ENCODE measurements around the gene NCS1. TPM values are rescaled to one million over a fixed set of nuclear protein-coding genes. Genes with fewer than 3 reads are reported as not detected.
A peak's percentile ranks its signal among the peaks of the same experiment; 100 is the strongest.

NCS1 gene
- total and polyA plus RNA-seq, 8 donors: 16.7 to 24.9 (median 19.7) TPM

GRCh38 chr9:130243015-130243881 lies 71.0 kb downstream of the NCS1 start:
- Histone ChIP-seq H3K4me1 (peaks cover 0 to 7% of the 10 kb centered on the region in 2 donors), H3K4me3 (no peak overlapping the region), H3K9me3 (no peaks in the 10 kb centered on the region), H3K36me3 (no peaks in the 10 kb centered on the region), H3K27me3 (no peaks in the 10 kb centered on the region), H3K27ac (no peak overlapping the region)
- peak; percentile 77 for ATAC-seq
- peak in 3 of 4 donors; percentile 31 to 87 (median 64) for DNase-seq
- peak; percentile 84 to 94 for TF ChIP-seq CTCF (IDR thresholded peaks at IDR 0.05)
- intact Hi-C loops (cut with DNase I): no loop called here

GRCh38 chr9:130243882-130244170 lies 71.6 kb downstream of the NCS1 start:
- no peaks in the 10 kb centered on the region for H3K27me3 ChIP-seq
- no peak for TF ChIP-seq CTCF (IDR thresholded peaks at IDR 0.05)
- ATAC-seq (no peak), DNase-seq (no peak)
- no peak overlapping the region for H3K27ac ChIP-seq
- intact Hi-C loops (cut with DNase I): no loop called here
- H3K4me3 ChIP-seq: no peak overlapping the region
- no peaks in the 10 kb centered on the region for H3K36me3 ChIP-seq
- peaks cover 0 to 7% of the 10 kb centered on the region in 2 donors for H3K4me1 ChIP-seq
- no peaks in the 10 kb centered on the region for H3K9me3 ChIP-seq

- intact Hi-C loops (cut with DNase I): no loop called here
Observed at GRCh38 chr9:130244548-130245165, 72.5 kb downstream of the NCS1 start.

GRCh38 chr9:130245474-130245873 lies 73.3 kb downstream of the NCS1 start:
- no peak for ATAC-seq

More at GRCh38 chr9:130244548-130245165, 72.5 kb downstream of the NCS1 start:
- no peak overlapping the region for H3K27ac ChIP-seq
- no peaks in the 10 kb centered on the region for H3K36me3 ChIP-seq
- H3K9me3 ChIP-seq: no peaks in the 10 kb centered on the region
- H3K4me1 ChIP-seq: peaks cover 0 to 7% of the 10 kb centered on the region in 2 donors
- no peaks in the 10 kb centered on the region for H3K27me3 ChIP-seq
- H3K4me3 ChIP-seq: no peak overlapping the region
- TF ChIP-seq CTCF (IDR thresholded peaks at IDR 0.05): no peak
- DNase-seq: no peak
- ATAC-seq: no peak

More at GRCh38 chr9:130245474-130245873, 73.3 kb downstream of the NCS1 start:
- Histone ChIP-seq H3K36me3 (no peaks in the 10 kb centered on the region), H3K4me1 (peaks cover 0 to 7% of the 10 kb centered on the region in 2 donors), H3K4me3 (no peak overlapping the region), H3K9me3 (no peaks in the 10 kb centered on the region), H3K27ac (no peak overlapping the region), H3K27me3 (no peaks in the 10 kb centered on the region)
- TF ChIP-seq CTCF (IDR thresholded peaks at IDR 0.05): no peak
- intact Hi-C loops (cut with DNase I): no loop called here
- DNase-seq: no peak
